Hepatocyte (in vitro differentiated cells): ENCODE data around the gene MFSD2A.

Source experiments
- EZH2phosphoT487 ChIP-seq: fragments of 200-600 bp; sonication (generic); IDR thresholded peaks from one replicate; pipeline ENCODE4 v1.6.1; 2018; ENCODE audit warnings: antibody characterized with exemption, mild to moderate bottlenecking, low read depth, moderate library complexity; ENCODE audit not compliant: unreplicated experiment, severe bottlenecking
- TF ChIP-seq, protein P1 (sequence below): fragments of 200-600 bp; sonication (generic); IDR thresholded peaks from 2 replicates; pipeline ENCODE4 v1.5.1; 2016; ENCODE audit warnings: antibody characterized with exemption, mild to moderate bottlenecking; ENCODE audit not compliant: poor library complexity

- TF ChIP-seq, protein P1, sequence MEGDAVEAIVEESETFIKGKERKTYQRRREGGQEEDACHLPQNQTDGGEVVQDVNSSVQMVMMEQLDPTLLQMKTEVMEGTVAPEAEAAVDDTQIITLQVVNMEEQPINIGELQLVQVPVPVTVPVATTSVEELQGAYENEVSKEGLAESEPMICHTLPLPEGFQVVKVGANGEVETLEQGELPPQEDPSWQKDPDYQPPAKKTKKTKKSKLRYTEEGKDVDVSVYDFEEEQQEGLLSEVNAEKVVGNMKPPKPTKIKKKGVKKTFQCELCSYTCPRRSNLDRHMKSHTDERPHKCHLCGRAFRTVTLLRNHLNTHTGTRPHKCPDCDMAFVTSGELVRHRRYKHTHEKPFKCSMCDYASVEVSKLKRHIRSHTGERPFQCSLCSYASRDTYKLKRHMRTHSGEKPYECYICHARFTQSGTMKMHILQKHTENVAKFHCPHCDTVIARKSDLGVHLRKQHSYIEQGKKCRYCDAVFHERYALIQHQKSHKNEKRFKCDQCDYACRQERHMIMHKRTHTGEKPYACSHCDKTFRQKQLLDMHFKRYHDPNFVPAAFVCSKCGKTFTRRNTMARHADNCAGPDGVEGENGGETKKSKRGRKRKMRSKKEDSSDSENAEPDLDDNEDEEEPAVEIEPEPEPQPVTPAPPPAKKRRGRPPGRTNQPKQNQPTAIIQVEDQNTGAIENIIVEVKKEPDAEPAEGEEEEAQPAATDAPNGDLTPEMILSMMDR: no peak
- no peak for TF ChIP-seq EZH2phosphoT487
Observed at GRCh38 chr1:40014812-40015594, 60.1 kb downstream of the MFSD2A start.
